Activated CD4-positive, alpha-beta T cell treated with anti-CD3 and anti-CD28 coated beads for 36 hours (primary cell): ENCODE results near the gene LMO7. TPM values are rescaled to one million over a fixed set of nuclear protein-coding genes. Genes with fewer than 3 reads are reported as not detected.
A peak's percentile ranks its signal among the peaks of the same experiment; 100 is the strongest.

ENCODE experiments used
- ATAC-seq: fragments of 200-7000 bp; cut with Tn5 transposase; one replicate; pipeline ENCODE4 v1.10.0; 2021; ENCODE audit warnings: mild to moderate bottlenecking, moderate library complexity
- CTCF ChIA-PET: fragments of 350-600 bp; sonication (Branson Sonifier 250); formaldehyde crosslinking; loops from one replicate; lab custom pipeline; 2021; ENCODE audit warnings: antibody characterized with exemption; lab: Charles Lee
- POLR2A ChIA-PET: fragments of 350-600 bp; sonication (Branson Sonifier 250); formaldehyde crosslinking; loops from one replicate; lab custom pipeline; 2021; ENCODE audit warnings: antibody characterized with exemption, inconsistent platforms; lab: Charles Lee
- DNase-seq: peaks from one replicate; pipeline ENCODE4 v3.0.0-alpha.2; 2020
- H3K27ac Mint-ChIP-seq: one replicate; pipeline ENCODE4 v1.8.0; 2021; ENCODE audit warnings: mixed read lengths
- H3K27me3 Mint-ChIP-seq: one replicate; pipeline ENCODE4 v1.8.0; 2021; ENCODE audit warnings: mixed read lengths
- H3K36me3 Mint-ChIP-seq: one replicate; pipeline ENCODE4 v1.8.0; 2021; ENCODE audit warnings: low read depth, mixed read lengths
- H3K4me1 Mint-ChIP-seq: one replicate; pipeline ENCODE4 v1.8.0; 2021; ENCODE audit warnings: mixed read lengths
- H3K4me3 Mint-ChIP-seq: one replicate; pipeline ENCODE4 v1.8.0; 2021; ENCODE audit warnings: mild to moderate bottlenecking, moderate library complexity, mixed read lengths
- H3K9me3 Mint-ChIP-seq: one replicate; pipeline ENCODE4 v1.8.0; 2021; ENCODE audit warnings: low read depth, mixed read lengths
- intact Hi-C, 2 experiments: fragments of 100-400 bp; cut with DNase I in 1 of 2; cut with micrococcal nuclease in 1 of 2; formaldehyde crosslinking; loops; one replicate each; pipeline versions ENCODE4 v1.14.2 to v1.15.1; 2022 to 2024; cut with DNase I, micrococcal nuclease
- total RNA-seq, 2 experiments: library from RNA; stranded (reverse); gene quantifications; one replicate each; pipeline ENCODE4 v1.2.3, GENCODE V29; 2021

LMO7 gene
- 10 to 100 TPM; 11.7 to 15.5 TPM for total RNA-seq

DNA sequence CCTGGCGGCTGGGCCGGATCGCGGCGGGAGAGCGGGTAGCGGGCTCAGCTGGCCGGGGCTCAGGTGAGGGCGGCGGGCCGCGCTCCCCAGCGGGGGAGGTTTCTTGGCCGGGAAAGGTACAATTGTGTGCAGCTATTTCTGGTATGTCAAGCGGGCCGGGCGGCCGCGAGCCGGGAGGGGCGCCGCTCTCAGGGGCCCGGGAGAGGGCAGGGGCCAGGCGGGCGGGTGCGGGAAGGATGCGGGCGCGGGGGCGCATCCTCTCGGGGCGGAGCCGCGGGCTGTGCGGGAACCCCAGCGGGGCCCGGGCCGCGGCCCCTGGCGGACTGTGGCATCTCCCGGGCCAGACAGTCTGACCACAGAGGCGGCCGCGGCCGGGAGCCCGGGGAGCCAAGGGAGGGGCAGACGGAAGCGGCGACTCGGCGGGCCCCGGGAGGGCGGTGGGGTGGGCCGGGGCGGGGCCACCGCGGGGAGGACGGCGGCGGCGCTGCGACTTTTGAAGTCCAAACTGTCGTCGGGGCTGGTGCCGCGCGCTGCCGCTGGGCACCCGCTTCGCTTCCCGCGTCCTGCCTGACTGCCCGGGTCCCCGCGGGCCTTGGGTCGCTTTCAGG, at the start of gene LMO7:
TSS of gene LMO7 (plus strand) at position 503 of the 608 bp plus-strand sequence. CDS start 328 bp downstream, outside the sequence.
- DNase-seq (peak; percentile 63), ATAC-seq (peak; percentile 49)
- ChIA-PET CTCF (interaction anchor here (0.5 kb wide), 1 partner anchor 1106 kb away, joined by 3 read pairs; no protein-coding TSS in a partner anchor), POLR2A (no interaction called here)
- Mint-ChIP-seq H3K36me3 (no peaks in the 10 kb centered on the region), H3K4me3 (peak within 1 kb of the TSS; percentile 69), H3K27ac (no peak within 1 kb of the TSS), H3K27me3 (peaks cover 18% of the 10 kb centered on the region), H3K4me1 (peaks cover 13% of the 10 kb centered on the region), H3K9me3 (no peaks in the 10 kb centered on the region)
- intact Hi-C loops = loop anchor here in 1 of 2 experiments (1.0 to 5.0 kb wide), 5 partner anchors 87 to 309 kb away; partner anchors contain the start of gene UCHL3

GRCh38 chr13:75587679-75588078, 48.5 kb upstream of the LMO7 start:
- no peak overlapping the region for H3K4me3 Mint-ChIP-seq
- DNase-seq (no peak), ATAC-seq (no peak)
- CTCF ChIA-PET = no interaction called here
- H3K4me1 Mint-ChIP-seq = peaks cover 9% of the 10 kb centered on the region
- no peaks in the 10 kb centered on the region for H3K27me3 Mint-ChIP-seq
- intact Hi-C loops = no loop called here
- H3K36me3 Mint-ChIP-seq = peaks cover 44% of the 10 kb centered on the region
- H3K27ac Mint-ChIP-seq = no peak overlapping the region
- peaks cover 13% of the 10 kb centered on the region for H3K9me3 Mint-ChIP-seq
- POLR2A ChIA-PET = no interaction called here

GRCh38 chr13:75596657-75597182, 39.4 kb upstream of the LMO7 start:
- DNase-seq = no peak
- intact Hi-C loops = no loop called here

GRCh38 chr13:75600371-75600770, 35.8 kb upstream of the LMO7 start:
- ATAC-seq (no peak), DNase-seq (no peak)
- no peaks in the 10 kb centered on the region for H3K4me1 Mint-ChIP-seq
- peaks cover 21% of the 10 kb centered on the region for H3K36me3 Mint-ChIP-seq
- ChIA-PET CTCF (interaction anchor here (1.1 kb wide), 1 partner anchor 9 kb away, joined by 3 read pairs; no protein-coding TSS in a partner anchor), POLR2A (no interaction called here)
- intact Hi-C loops = no loop called here
- H3K27ac Mint-ChIP-seq = no peak overlapping the region
- no peaks in the 10 kb centered on the region for H3K9me3 Mint-ChIP-seq
- H3K4me3 Mint-ChIP-seq = no peak overlapping the region
- H3K27me3 Mint-ChIP-seq = no peaks in the 10 kb centered on the region

More at GRCh38 chr13:75596657-75597182, 39.4 kb upstream of the LMO7 start:
- ChIA-PET POLR2A (no interaction called here), CTCF (no interaction called here)
- Mint-ChIP-seq H3K9me3 (no peaks in the 10 kb centered on the region), H3K36me3 (peaks cover 22% of the 10 kb centered on the region), H3K27ac (no peak overlapping the region), H3K4me3 (no peak overlapping the region), H3K4me1 (no peaks in the 10 kb centered on the region), H3K27me3 (no peaks in the 10 kb centered on the region)
- no peak for ATAC-seq

- Mint-ChIP-seq H3K27me3 (no peaks in the 10 kb centered on the region), H3K36me3 (peaks cover 18% of the 10 kb centered on the region), H3K27ac (no peak overlapping the region), H3K4me3 (no peak overlapping the region), H3K4me1 (no peaks in the 10 kb centered on the region), H3K9me3 (no peaks in the 10 kb centered on the region)
- ChIA-PET POLR2A (no interaction called here), CTCF (interaction anchor here (0.7 kb wide), 1 partner anchor 40 kb away, joined by 3 read pairs; no protein-coding TSS in a partner anchor)
- intact Hi-C loops = no loop called here
- ATAC-seq (no peak), DNase-seq (no peak)
Observed at GRCh38 chr13:75603038-75603437, 33.1 kb upstream of the LMO7 start.

DNA sequence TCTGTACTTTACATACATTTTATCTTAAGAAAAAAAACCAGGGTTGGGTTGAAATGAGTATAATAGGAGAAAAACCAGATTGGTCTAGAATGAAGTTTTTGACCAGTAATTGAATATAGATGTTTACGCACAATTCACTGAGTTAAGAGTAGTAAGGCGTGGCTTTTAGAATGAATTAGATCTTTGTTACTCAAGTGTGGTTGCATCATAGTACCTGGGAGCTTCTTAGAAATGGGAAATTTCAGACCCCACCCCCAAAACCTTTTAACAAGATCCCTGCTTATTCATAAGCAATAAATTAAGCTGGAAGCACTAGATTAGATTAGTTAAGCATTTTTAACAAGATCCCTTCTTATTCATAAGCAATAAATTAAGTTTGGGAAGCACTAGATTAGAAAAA, 28.7 kb upstream of the LMO7 start:
- Mint-ChIP-seq H3K27ac (no peak overlapping the region), H3K4me1 (no peaks in the 10 kb centered on the region), H3K36me3 (peaks cover 11% of the 10 kb centered on the region), H3K27me3 (no peaks in the 10 kb centered on the region), H3K4me3 (no peak overlapping the region), H3K9me3 (no peaks in the 10 kb centered on the region)
- intact Hi-C loops = no loop called here
- POLR2A ChIA-PET = no interaction called here
- CTCF ChIA-PET = no interaction called here
- DNase-seq (no peak), ATAC-seq (no peak)

GRCh38 chr13:75610466-75610865, 25.7 kb upstream of the LMO7 start:
- Mint-ChIP-seq H3K4me3 (no peak overlapping the region), H3K36me3 (peaks cover 10% of the 10 kb centered on the region), H3K4me1 (no peaks in the 10 kb centered on the region), H3K27ac (no peak overlapping the region), H3K9me3 (no peaks in the 10 kb centered on the region), H3K27me3 (no peaks in the 10 kb centered on the region)
- intact Hi-C loops = no loop called here
- ATAC-seq (no peak), DNase-seq (no peak)
- ChIA-PET CTCF (interaction anchor here (0.6 to 1.5 kb wide), 2 partner anchors 11 to 547 kb away, joined by 3 read pairs; no protein-coding TSS in a partner anchor), POLR2A (no interaction called here)

DNA sequence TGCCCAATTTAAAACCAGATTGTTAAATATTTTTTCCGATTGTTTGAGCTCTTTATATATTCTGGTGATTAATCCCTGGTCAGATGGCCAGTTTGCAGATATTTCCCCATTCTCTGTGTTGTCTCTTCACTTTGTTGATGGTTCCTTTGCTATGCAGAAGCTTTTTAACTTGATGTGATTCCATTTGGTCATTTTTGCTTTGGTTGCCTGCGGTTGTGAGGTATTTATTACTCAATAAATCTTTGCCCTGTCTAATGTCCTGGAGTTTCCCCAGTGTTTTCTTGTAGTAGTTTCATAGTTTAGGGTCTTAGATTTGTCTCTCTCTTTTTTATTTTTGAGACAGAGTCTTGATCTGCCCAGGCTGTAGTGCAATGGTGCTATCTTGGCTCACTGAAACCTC, 23.8 kb upstream of the LMO7 start:
- no peak overlapping the region for H3K4me3 Mint-ChIP-seq
- H3K4me1 Mint-ChIP-seq = no peaks in the 10 kb centered on the region
- ChIA-PET CTCF (interaction anchor here (0.6 kb wide), 1 partner anchor 1366 kb away, joined by 3 read pairs; no protein-coding TSS in a partner anchor), POLR2A (no interaction called here)
- no peak for ATAC-seq
- H3K9me3 Mint-ChIP-seq = no peaks in the 10 kb centered on the region
- intact Hi-C loops = no loop called here
- no peak overlapping the region for H3K27ac Mint-ChIP-seq
- DNase-seq = no peak
- peaks cover 7% of the 10 kb centered on the region for H3K36me3 Mint-ChIP-seq
- H3K27me3 Mint-ChIP-seq = no peaks in the 10 kb centered on the region

DNA sequence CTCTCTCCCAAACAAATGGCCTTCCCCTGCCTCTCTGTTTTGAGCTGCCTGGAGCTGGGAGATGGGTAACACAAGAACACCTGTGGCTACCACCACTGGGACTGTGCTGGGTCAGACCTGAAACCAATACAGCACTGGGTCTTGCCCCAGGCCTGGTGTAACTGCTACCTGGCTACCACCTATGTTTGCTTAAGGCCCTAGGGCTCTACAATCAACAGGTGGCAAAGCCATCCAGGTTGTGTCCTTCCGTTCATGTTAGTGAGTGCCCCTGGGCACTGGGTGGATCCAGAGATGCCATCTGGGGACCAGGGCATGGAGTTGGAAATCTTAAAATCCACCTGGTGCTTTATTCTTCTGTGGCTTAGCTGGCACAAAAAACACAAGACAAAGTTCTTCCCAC, 18.9 kb upstream of the LMO7 start:
- CTCF ChIA-PET = no interaction called here
- H3K4me3 Mint-ChIP-seq = no peak overlapping the region
- DNase-seq (no peak), ATAC-seq (no peak)
- intact Hi-C loops = no loop called here
- H3K27ac Mint-ChIP-seq = no peak overlapping the region
- no peaks in the 10 kb centered on the region for H3K4me1 Mint-ChIP-seq
- H3K9me3 Mint-ChIP-seq = no peaks in the 10 kb centered on the region
- no peaks in the 10 kb centered on the region for H3K27me3 Mint-ChIP-seq
- POLR2A ChIA-PET = no interaction called here
- H3K36me3 Mint-ChIP-seq = peaks cover 4% of the 10 kb centered on the region

DNA sequence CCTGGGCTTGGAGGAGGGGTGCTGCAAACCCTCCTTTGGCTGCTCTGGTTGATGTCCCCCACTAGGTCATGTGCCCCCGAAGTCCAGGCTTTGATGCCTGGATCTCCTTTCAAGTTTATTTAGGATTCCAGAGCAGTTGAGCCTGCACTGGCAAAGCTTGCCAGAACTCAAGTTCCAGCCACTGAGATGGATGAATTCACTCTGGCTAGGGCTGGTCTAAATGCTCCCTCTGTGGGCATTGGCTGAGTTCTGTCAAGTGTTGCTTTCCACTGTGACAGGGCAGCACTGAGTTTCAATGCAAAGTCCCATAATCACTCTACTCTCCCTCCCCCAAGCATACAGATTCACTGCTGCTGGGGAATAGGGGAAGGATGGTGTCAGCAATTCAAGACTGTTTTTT, 17.8 kb upstream of the LMO7 start:
- no peak for ATAC-seq
- no peaks in the 10 kb centered on the region for H3K27me3 Mint-ChIP-seq
- H3K4me3 Mint-ChIP-seq = no peak overlapping the region
- H3K9me3 Mint-ChIP-seq = no peaks in the 10 kb centered on the region
- CTCF ChIA-PET = no interaction called here
- H3K4me1 Mint-ChIP-seq = no peaks in the 10 kb centered on the region
- H3K27ac Mint-ChIP-seq = no peak overlapping the region
- POLR2A ChIA-PET = no interaction called here
- intact Hi-C loops = no loop called here
- no peak for DNase-seq
- H3K36me3 Mint-ChIP-seq = peaks cover 4% of the 10 kb centered on the region

- CTCF ChIA-PET = no interaction called here
- H3K27me3 Mint-ChIP-seq = no peaks in the 10 kb centered on the region
- POLR2A ChIA-PET = no interaction called here
- intact Hi-C loops = no loop called here
- peaks cover 12% of the 10 kb centered on the region for H3K36me3 Mint-ChIP-seq
- no peak overlapping the region for H3K4me3 Mint-ChIP-seq
- no peak overlapping the region for H3K27ac Mint-ChIP-seq
- H3K4me1 Mint-ChIP-seq = no peaks in the 10 kb centered on the region
- no peak for ATAC-seq
- H3K9me3 Mint-ChIP-seq = no peaks in the 10 kb centered on the region
- DNase-seq = no peak
Observed at GRCh38 chr13:75620020-75620419, 16.1 kb upstream of the LMO7 start.

GRCh38 chr13:75621147-75621546, 15.0 kb upstream of the LMO7 start:
- no peaks in the 10 kb centered on the region for H3K4me1 Mint-ChIP-seq
- DNase-seq (no peak), ATAC-seq (no peak)
- no peak overlapping the region for H3K4me3 Mint-ChIP-seq
- ChIA-PET POLR2A (interaction anchor here (0.7 kb wide), 1 partner anchor 336 kb away, joined by 3 read pairs; no protein-coding TSS in a partner anchor), CTCF (interaction anchor here (0.8 kb wide), 1 partner anchor 13 kb away, joined by 4 read pairs; no protein-coding TSS in a partner anchor)
- intact Hi-C loops = no loop called here
- H3K27ac Mint-ChIP-seq = no peak overlapping the region
- H3K27me3 Mint-ChIP-seq = no peaks in the 10 kb centered on the region
- peaks cover 18% of the 10 kb centered on the region for H3K36me3 Mint-ChIP-seq
- H3K9me3 Mint-ChIP-seq = no peaks in the 10 kb centered on the region
